ENCODE measurements around the gene ADSL. TPM values are rescaled to one million over a fixed set of nuclear protein-coding genes. Genes with fewer than 3 reads are reported as not detected.

ADSL gene
- total and polyA plus RNA-seq, 2 of the 8 experiments (the other 6 are each of a cell fraction or from before 2014, with no cell fraction given) = 197 to 218 TPM

- no peak overlapping the region for H2BK15ac ChIP-seq (ENCODE audit: low read length)
- no peak overlapping the region for H2AK5ac ChIP-seq (ENCODE audit: low read depth, low read length)
- H3K36me3 ChIP-seq (ENCODE audit: control insufficient read depth in 2 of 4, insufficient read depth in 4 of 4, low read length in 3 of 4) = no peaks in the 10 kb centered on the region; a peak in 1 of 8 replicates
- no peak overlapping the region for H3K14ac ChIP-seq (ENCODE audit: insufficient read length)
- H3K4me2 ChIP-seq (ENCODE audit: insufficient read depth in 1 of 2, low read depth in 2 of 2, low read length in 2 of 2) = no peak overlapping the region
- H3K23ac ChIP-seq (ENCODE audit: insufficient read length) = no peak overlapping the region
- WGBS, 2 experiments (ENCODE audit: extremely low coverage in 1 of 2, insufficient coverage in 1 of 2, insufficient read length in 1 of 2, insufficient replicate concordance in 2 of 2, low coverage in 1 of 2, low lambda C conversion rate in 2 of 2, missing lambda C conversion rate in 1 of 2) = 93% methylated on average over 5 of the region's 5 CpGs; no CpG with 5 or more reads in 1 of the 2 experiments
- H3K4me1 ChIP-seq (replicated peaks in 1 of 4; ENCODE audit: control insufficient read depth in 3 of 4, insufficient read depth in 4 of 4, low read length in 3 of 4) = no peaks in the 10 kb centered on the region; a peak in 1 of 7 replicates
- no peak for TF ChIP-seq BCL11A (IDR thresholded peaks at IDR 0.05; ENCODE audit: low read depth in 2 of 2, low read length in 2 of 2)
- no peak for TF ChIP-seq BRCA1 (IDR thresholded peaks at IDR 0.05; ENCODE audit: low read depth, low read length)
- no peak for TF ChIP-seq GTF2F1 (IDR thresholded peaks at IDR 0.05; ENCODE audit: borderline replicate concordance, low read depth, low read length)
- no peak for TF ChIP-seq KDM1A (IDR thresholded peaks at IDR 0.05; ENCODE audit: borderline replicate concordance, low read length)
- no peak for TF ChIP-seq SP4 (IDR thresholded peaks at IDR 0.05; ENCODE audit: low read length)
- TF ChIP-seq RFX5 (IDR thresholded peaks at IDR 0.05; ENCODE audit: borderline replicate concordance, low read depth, low read length) = no peak
- TF ChIP-seq SIRT6 (IDR thresholded peaks at IDR 0.05; ENCODE audit: low read length) = no peak
- TF ChIP-seq TAF7 (optimal IDR thresholded peaks at IDR 0.05; ENCODE audit: borderline replicate concordance, low read depth, low read length) = no peak
- no peak for TF ChIP-seq SUZ12 (IDR thresholded peaks at IDR 0.05; ENCODE audit: low read length)
- TF ChIP-seq JUND (IDR thresholded peaks at IDR 0.05; ENCODE audit: low read length) = no peak
- no peak for TF ChIP-seq NRF1 (IDR thresholded peaks at IDR 0.05; ENCODE audit: low read depth, low read length)
- TF ChIP-seq RBBP5 (IDR thresholded peaks at IDR 0.05; ENCODE audit: borderline replicate concordance, low read depth, low read length) = no peak
- no peaks in the 10 kb centered on the region for H3K23me2 ChIP-seq (ENCODE audit: low read depth, low read length)
- no peak overlapping the region for H3K27ac ChIP-seq (ENCODE audit: low read depth, low read length)
- no peak overlapping the region for H2BK12ac ChIP-seq (ENCODE audit: low read depth, low read length)
- H4K5ac ChIP-seq (ENCODE audit: insufficient read length, low read depth, low read length) = no peak overlapping the region
- no peak overlapping the region for H2BK5ac ChIP-seq (ENCODE audit: low read depth, low read length)
- H3K4me3 ChIP-seq (ENCODE audit: extremely low read depth in 1 of 4, insufficient read depth in 2 of 4, low read depth in 3 of 4, low read length in 4 of 4) = no peak overlapping the region
- no peaks in the 10 kb centered on the region for H3K9me3 ChIP-seq (ENCODE audit: insufficient read depth in 2 of 2, low read depth in 1 of 2, low read length in 1 of 2)
- no peaks in the 10 kb centered on the region for H4K20me1 ChIP-seq (replicated peaks in 1 of 2; ENCODE audit: control insufficient read depth in 1 of 2, insufficient read depth in 2 of 2, low read length in 2 of 2)
- no peak for DNase-seq (ENCODE audit: low read depth in 1 of 2, low spot score in 2 of 2)
- no peak overlapping the region for H2BK20ac ChIP-seq (ENCODE audit: low read length)
- H3K79me1 ChIP-seq (ENCODE audit: low read depth, low read length) = no peaks in the 10 kb centered on the region; the same call in 1 of the 2 replicates
- H3K4ac ChIP-seq (replicated peaks; ENCODE audit: insufficient read length, low read depth, low read length) = no peak overlapping the region
- H3K79me2 ChIP-seq (ENCODE audit: control insufficient read depth in 1 of 2, insufficient read depth in 2 of 2, low read length in 2 of 2) = no peaks in the 10 kb centered on the region
- no peak overlapping the region for H3K18ac ChIP-seq (ENCODE audit: extremely low read depth, low read length)
- ChIA-PET POLR2A (ENCODE audit: partially characterized antibody) (interaction anchor here (1.4 kb wide), 1 partner anchor 13 kb away, joined by 5 read pairs; no protein-coding TSS in a partner anchor), CTCF (ENCODE audit: partially characterized antibody) (interaction anchor here (1.1 to 2.5 kb wide), 2 partner anchors 14 to 304 kb away, joined by 3 to 8 read pairs; no protein-coding TSS in a partner anchor)
- no peak overlapping the region for H4K91ac ChIP-seq (replicated peaks; ENCODE audit: insufficient read length, low read length)
- no peak overlapping the region for H2AFZ ChIP-seq (ENCODE audit: low read length)
- FAIRE-seq = no peak
- H4K8ac ChIP-seq (ENCODE audit: extremely low read depth, insufficient read depth, low read length) = no peak overlapping the region
- no peak overlapping the region for H2BK120ac ChIP-seq (replicated peaks; ENCODE audit: low read depth, low read length)
- no peak overlapping the region for H3K56ac ChIP-seq (replicated peaks; ENCODE audit: insufficient read length, low read depth, low read length)
- no peaks in the 10 kb centered on the region; a peak in 1 of 7 replicates for H3K27me3 ChIP-seq (replicated peaks in 1 of 4; ENCODE audit: control insufficient read depth in 3 of 4, extremely low read depth in 1 of 4, insufficient read depth in 3 of 4, low read length in 3 of 4)
- no peak overlapping the region for H3K9ac ChIP-seq (replicated peaks in 1 of 4; ENCODE audit: extremely low read depth in 1 of 4, low read depth in 3 of 4, low read length in 3 of 4)
These were observed 6.3 kb upstream of the ADSL start for GRCh38 chr22:40340044-40340443.

All from H1 (cell line).